HK-2 (cell line): Measurements from ENCODE around the gene PPARD.
"Not testable (repeated sequence)": the region's sequence is repeated elsewhere in the genome, so short reads cannot be mapped to it uniquely, and the experiment has no call there.

Source experiments
- DNase-seq: peaks from one replicate; pipeline ENCODE4 v3.0.0-alpha.2; 2018; ENCODE audit not compliant: unreplicated experiment

PPARD gene

GRCh38 chr6:35438378-35439065 is 96.2 kb downstream of the PPARD start:
- DNase-seq = not testable (repeated sequence)

DNA sequence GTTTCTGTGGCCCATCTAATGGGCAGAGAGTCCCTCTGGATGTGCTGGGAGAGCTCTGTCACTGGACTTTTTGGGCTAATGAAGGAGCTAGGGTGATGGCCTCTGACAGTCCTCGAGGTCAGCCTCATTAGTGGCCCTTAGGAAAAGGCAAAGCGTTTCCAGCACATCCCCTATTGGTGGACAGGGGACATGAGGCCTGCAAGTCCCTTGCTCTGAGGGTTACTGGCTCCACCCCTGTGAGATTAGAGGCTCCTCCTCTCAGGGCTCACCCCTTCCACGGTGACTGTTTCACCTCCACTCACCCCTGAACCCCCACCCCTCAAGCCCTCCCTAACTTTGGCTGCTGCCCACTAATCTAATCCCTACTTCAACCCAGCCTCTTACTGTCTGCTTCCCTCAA is 97.0 kb downstream of the PPARD start:
- DNase-seq = no peak

DNA sequence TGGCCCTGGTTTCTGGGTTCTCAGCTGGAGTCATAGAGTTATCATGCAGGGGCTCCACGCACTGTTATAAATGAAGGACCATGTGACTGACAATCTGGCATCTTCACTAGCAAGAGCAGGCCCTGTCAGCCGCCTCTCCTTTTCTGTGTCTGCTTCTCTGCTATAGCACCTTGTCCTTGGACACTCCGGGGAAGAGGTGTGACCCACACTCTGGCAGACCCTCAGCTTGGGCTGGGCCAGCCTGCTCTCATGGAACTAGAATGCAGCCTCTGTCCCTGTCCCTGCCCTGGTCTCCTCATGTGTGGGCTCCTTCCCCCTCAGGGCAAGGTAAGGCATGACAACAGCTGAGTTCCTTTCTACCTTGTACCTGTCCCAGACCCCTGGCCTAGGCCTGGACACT is 98.8 kb downstream of the PPARD start:
- no peak for DNase-seq

DNA sequence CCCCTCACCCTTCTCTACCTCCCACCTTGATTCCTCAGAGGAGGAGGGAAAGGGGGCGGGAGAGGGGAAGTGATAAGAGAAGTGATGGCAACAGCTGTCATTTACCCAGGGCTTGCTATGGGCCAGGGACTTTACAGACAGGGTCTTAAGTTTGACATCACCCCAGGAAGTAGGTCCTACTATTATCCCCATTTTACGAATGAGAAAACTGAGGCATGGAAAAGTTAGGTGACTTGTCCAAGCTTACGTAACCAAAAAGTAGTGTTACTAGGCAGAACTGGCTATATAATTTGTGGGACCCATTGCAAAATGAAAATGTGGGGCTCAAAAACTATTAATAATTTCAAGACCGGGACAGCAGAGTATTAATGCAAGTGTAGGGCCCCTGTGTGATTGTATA is 99.3 kb downstream of the PPARD start:
- DNase-seq = no peak

GRCh38 chr6:35442693-35443092 is 100.3 kb downstream of the PPARD start:
- DNase-seq = no peak

DNA sequence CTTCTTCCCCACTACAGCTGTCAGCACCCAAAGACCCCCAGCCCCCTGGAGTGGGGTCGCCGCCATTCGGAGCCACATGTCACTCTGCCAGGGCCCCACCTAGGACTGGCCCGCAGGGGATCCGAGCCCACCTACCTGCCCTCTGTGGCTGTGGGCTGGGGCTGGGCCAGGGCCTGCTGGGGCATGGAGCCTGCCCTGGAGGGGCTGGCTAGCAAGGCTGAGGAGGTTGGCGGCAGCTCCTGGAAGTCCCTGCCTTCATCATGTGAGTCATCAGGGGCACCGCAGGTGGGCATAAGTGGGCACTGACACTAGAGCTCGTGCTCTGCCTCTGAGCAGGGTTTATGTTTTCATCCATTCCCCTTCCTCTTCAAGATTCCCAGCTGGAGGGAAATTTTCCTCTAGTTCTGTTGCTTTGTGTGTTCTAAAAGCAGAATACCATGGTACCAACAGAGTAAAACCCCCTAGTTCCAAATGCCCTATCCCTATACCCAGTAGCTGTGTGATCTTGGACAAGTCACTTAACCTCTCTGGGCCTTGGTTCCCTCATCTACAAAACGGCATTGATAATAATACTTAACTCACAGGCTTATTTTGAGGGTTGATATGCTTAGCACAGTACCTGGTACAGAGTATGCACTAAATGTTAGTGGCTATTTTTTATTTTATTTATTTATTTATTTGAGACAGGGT is 101.1 kb downstream of the PPARD start:
- no peak for DNase-seq

- DNase-seq = no peak
Observed at GRCh38 chr6:35445691-35446090, 103.3 kb downstream of the PPARD start.

DNA sequence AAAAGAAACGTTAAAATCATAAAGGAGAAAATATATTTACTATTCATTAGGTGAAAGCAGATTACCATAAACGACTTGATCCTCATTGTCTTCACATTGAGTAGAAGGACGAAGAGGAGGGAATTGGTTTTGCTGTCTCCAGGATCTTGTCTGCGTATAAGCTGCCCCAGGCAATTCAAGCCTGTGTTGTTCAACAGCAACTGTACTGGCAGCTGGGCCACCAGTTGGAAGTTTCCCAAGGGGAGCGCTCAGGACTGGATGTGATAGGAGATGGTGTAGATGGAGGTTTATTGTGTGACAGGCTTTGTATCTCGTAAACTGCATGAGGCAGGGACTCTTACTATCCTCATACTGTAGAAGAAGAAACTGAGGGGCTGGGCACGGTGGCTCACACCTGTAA is 105.8 kb downstream of the PPARD start:
- no peak for DNase-seq

DNA sequence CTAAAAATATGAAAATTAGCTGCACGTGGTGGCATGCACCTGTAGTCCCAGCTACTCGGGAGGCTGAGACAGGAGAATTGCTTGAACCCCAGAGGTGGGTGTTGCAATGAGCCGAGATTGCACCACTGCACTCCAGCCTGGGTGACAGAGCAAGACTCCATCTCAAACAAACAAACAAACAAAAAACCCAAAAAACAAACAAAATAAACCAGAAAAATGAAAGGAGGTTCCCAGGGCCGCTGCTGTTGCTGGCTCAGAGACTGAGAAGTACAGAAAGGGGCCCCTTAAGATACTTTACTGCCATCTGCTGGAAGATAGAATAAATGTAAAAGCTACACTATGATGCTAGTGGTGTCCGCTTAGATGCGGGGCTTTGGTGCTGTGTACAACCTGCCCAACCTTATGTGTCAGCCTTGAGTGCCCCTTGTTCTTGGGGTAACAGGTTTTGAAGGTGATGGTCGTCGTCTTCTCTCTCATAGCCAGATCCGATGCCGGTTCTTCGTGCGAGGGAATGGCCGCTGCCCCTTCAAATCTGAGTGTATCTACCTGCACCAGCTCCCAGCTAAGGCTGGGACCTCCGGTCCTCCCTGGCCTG is 107.0 kb downstream of the PPARD start:
- peak; percentile 12 for DNase-seq

- no peak for DNase-seq
Observed at GRCh38 chr6:35451354-35452182, 109.2 kb downstream of the PPARD start.

DNA sequence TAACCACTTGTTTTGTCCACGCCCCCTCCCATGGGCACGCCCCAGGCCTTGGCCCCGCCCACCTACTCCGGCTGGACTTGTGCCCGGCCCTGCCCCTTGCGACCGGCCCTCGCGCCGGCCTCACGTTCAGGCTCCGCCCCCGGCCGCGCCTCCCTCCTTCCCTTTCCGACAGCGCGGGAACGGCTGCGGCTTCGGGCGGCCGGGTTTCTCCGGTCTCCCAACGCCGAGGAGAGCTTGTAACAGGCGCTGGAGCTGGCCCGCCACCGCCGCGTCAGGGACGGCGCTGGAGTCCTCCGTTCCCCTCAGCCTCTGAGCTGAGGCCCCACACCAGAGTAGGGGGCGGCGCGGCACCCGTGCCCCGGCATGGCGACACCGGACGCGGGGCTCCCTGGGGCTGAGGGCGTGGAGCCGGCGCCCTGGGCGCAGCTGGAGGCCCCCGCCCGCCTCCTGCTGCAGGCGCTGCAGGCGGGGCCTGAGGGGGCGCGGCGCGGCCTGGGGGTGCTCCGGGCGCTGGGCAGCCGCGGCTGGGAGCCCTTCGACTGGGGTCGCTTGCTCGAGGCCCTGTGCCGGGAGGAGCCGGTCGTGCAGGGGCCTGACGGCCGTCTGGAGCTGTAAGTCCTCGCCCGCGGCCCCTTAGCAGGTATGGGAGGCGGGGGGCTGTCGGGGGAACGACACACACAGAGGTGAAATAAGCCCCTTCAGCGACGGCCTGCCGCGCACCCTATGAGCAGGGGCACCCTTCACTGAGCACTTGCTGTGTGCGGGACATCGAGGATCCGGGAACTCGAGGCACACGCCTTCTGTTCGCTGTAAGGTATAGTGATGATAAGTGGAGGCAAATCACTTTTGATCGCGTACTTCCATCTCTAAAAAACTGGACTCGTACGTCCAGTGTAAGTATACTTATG is 110.1 kb downstream of the PPARD start, which contains the start of gene FANCE:
Gene FANCE, plus strand, starts transcription at position 156 of the 908 bp plus-strand sequence. Its CDS starts 208 bp downstream, at position 364.
- peak; percentile 92 for DNase-seq

DNA sequence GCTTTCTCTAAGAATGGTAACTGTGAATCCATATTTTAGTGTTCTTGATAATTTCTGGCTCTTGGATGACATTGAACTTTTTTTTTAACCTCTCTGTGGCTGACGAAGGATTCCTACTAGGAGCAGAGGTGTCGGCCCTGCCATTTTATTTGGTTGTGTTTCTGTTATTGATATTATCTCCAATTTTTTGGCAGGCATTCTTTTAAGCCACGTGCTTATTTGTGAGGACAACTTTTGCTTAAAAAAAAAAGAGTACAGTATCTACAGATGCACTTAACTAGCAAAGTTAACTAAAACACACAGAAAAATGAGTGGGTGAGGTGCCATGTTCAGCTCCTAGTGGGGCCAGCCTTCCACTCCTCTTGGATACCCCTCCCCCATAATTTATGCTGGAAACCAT is 110.9 kb downstream of the PPARD start:
- DNase-seq = no peak

DNA sequence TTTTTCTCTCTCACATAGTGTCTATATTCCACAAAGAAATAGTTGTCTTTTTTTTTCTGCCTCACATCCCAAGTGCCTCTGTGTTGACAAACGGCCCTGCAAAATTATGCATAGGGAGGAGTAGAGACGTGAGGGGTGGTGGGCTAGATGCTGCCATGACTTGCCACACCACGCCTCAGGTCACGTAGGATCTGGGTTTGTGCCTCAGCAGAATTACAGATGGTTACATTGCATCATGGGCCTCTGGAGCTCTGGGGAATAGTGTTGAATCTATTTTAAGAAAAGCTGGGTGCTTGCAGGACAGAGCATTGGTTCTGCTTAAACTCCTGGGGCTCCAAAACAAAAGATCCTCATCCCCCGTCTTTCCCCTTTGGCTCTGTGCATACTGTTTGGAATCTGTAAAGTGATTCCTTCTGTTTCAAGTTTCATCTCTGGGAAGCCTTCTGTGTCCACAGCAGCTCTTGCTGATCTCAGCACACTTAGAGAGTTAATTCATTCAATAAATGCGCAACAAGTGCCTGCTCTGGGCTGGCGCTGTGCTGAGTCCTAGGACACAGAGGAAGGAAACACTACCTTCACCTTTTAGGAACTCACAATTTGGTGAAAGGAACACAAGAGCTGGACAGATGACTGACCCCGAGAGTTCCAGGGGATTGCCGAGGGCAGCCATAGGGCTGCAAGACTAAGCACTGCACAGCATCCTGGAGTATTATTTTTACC is 112.2 kb downstream of the PPARD start:
- DNase-seq = no peak

DNA sequence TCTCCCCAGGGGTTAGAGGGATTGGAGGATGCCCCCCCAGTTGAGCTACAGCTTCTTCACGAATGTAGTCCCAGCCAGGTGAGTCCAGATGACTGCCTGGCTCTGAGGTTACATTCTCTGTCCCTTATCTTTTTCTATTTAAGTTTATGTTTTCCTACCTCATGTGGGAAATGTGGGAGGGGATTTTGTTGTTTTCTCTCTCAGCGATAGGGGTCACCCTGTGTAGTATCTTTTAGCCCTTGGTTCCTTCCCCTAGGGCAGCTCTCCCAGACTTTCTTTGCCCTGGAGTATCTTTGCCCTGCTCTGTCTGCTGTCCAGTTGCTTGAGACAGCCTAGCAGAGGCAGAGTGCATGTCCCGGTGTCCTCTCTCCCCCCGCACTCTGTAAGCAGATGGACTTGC is 115.5 kb downstream of the PPARD start:
- DNase-seq = no peak

- DNase-seq = no peak
Observed at GRCh38 chr6:35461270-35461669, 118.9 kb downstream of the PPARD start.

- no peak for DNase-seq
Observed at GRCh38 chr6:35463292-35463691, 120.9 kb downstream of the PPARD start.

DNA sequence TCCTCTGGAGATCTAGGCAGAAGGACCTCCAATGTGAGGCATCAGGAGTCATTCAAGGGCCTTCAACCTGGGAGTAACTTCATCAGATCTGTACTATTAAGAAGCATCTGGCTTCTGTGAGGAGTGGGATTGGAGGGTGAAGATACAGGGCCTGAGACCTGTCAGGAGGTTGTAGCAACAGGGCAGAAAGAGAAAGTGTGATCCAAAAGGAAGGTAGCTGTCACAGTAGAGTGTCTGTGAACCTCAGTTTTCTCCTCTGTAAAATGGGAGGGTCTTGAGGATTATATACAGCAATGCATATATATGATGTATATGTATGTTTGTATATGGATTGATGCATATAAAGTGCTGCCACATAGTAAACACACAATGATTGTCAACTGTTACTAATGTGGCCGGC is 123.3 kb downstream of the PPARD start:
- no peak for DNase-seq

- DNase-seq = peak; percentile 95
Observed at GRCh38 chr6:35468181-35468979, 126.0 kb downstream of the PPARD start, which contains the start of gene RPL10A. Gene RPL10A (plus strand): TSS chr6:35468401. CDS start chr6:35468435, 34 bp downstream.

- no peak for DNase-seq
Observed at GRCh38 chr6:35468980-35469750, 126.8 kb downstream of the PPARD start.
